ENCODE measurements around the gene TMEM175. TPM values are rescaled to one million over a fixed set of nuclear protein-coding genes. Genes with fewer than 3 reads are reported as not detected.

Gene TMEM175
- total and polyA plus RNA-seq, 2 of the 4 experiments (the other 2 are of a cell fraction) = 7.7 to 41.9 TPM

DNA sequence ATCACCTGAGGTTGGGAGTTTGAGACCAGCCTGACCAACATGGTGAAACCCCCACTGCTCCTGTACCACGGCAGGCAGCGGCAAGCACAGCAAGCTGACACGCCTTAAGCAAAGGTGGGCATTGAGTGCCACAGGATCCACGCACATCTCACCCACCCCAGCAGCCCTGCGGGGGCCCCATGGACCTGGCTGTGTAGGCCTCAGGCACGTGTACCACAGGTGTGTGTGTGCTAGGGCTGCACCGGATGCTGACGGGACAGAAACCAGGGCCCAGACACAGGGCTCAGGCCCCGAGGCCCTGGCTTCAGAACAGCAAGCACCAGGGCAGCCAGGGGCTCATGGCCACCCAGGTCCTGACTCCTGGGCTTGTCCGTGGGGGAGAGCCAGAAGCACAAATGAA lies 46.9 kb upstream of the TMEM175 start:
- no peak overlapping the region for H2BK120ac ChIP-seq (ENCODE audit: low read depth, low read length)
- DNase-seq = no peak
- no TSS peak for BruUV-seq (replicated peaks)
- no peak overlapping the region for H2AK9ac ChIP-seq (replicated peaks; ENCODE audit: low read depth, low read length, poor library complexity)
- ATAC-seq (ENCODE audit: low read depth) = no peak
- H3K9me3 ChIP-seq (ENCODE audit: control insufficient read depth, insufficient read depth, low read length) = no peaks in the 10 kb centered on the region
- H4K20me1 ChIP-seq (ENCODE audit: insufficient read depth, low read length) = peaks cover 11% of the 10 kb centered on the region
- TF ChIP-seq RCOR1 (IDR thresholded peaks at IDR 0.05; ENCODE audit: insufficient replicate concordance, low read length) = no peak
- TF ChIP-seq MXI1 (IDR thresholded peaks at IDR 0.05; ENCODE audit: borderline replicate concordance, low read depth, low read length) = no peak
- no peak for TF ChIP-seq POLR2A (IDR thresholded peaks at IDR 0.05; ENCODE audit: low read depth, low read length)
- TF ChIP-seq, protein P1, sequence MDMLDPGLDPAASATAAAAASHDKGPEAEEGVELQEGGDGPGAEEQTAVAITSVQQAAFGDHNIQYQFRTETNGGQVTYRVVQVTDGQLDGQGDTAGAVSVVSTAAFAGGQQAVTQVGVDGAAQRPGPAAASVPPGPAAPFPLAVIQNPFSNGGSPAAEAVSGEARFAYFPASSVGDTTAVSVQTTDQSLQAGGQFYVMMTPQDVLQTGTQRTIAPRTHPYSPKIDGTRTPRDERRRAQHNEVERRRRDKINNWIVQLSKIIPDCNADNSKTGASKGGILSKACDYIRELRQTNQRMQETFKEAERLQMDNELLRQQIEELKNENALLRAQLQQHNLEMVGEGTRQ (IDR thresholded peaks at IDR 0.05; ENCODE audit: low read depth, low read length) = no peak
- no peak for TF ChIP-seq NFE2L2 (IDR thresholded peaks at IDR 0.05; ENCODE audit: low read depth, low read length)
- no peak for TF ChIP-seq BHLHE40 (IDR thresholded peaks at IDR 0.05; ENCODE audit: low read depth, low read length)
- no peak for TF ChIP-seq MAFK (IDR thresholded peaks at IDR 0.05; ENCODE audit: low read depth, low read length)
- no peak for TF ChIP-seq MAZ (IDR thresholded peaks at IDR 0.05; ENCODE audit: borderline replicate concordance, low read depth, low read length)
- no peak for TF ChIP-seq RFX5 (IDR thresholded peaks at IDR 0.05; ENCODE audit: low read depth, low read length)
- TF ChIP-seq RAD21 (IDR thresholded peaks at IDR 0.05; ENCODE audit: low read length) = no peak
- no peak overlapping the region for H2AFZ ChIP-seq (replicated peaks; ENCODE audit: low read length, poor library complexity)
- peaks cover 74% of the 10 kb centered on the region for H3K36me3 ChIP-seq (ENCODE audit: control insufficient read depth, insufficient read depth, low read length)
- H3K4me3 ChIP-seq (ENCODE audit: insufficient read depth, low read depth, low read length) = no peak overlapping the region
- no peak overlapping the region for H3K23ac ChIP-seq (ENCODE audit: low read depth, low read length)
- dilution Hi-C loops (cut with HindIII; ENCODE audit: low sequenced_read_pairs, unreplicated experiment) = no loop called here
- H3K9me1 ChIP-seq (ENCODE audit: insufficient read depth, low read length) = peaks cover 8% of the 10 kb centered on the region
- H3K18ac ChIP-seq (ENCODE audit: low read depth, low read length) = no peak overlapping the region
- ChIA-PET POLR2A (ENCODE audit: unreplicated experiment) (no interaction called here), CTCF (no interaction called here)
- H4K8ac ChIP-seq (ENCODE audit: low read depth in 2 of 2, low read length in 2 of 2) = no peak overlapping the region
- no peak overlapping the region for H3K27ac ChIP-seq (ENCODE audit: insufficient read depth, low read length)
- no peak overlapping the region for H3K4me2 ChIP-seq (ENCODE audit: low read depth, low read length)
- no peak overlapping the region for H3K9ac ChIP-seq (ENCODE audit: low read depth, low read length)
- intact Hi-C loops (cut with micrococcal nuclease) = no loop called here
- H3K4ac ChIP-seq (ENCODE audit: low read depth, low read length) = no peak overlapping the region
- H2BK5ac ChIP-seq (ENCODE audit: low read depth, low read length, poor library complexity, severe bottlenecking) = no peak overlapping the region
- in situ Hi-C loops (cut with MboI; ENCODE audit: low sequenced_read_pairs) = no loop called here
- no peak overlapping the region for H2AK5ac ChIP-seq (ENCODE audit: low read depth, low read length)
- H4K91ac ChIP-seq (ENCODE audit: insufficient read depth, low read depth, low read length) = no peak overlapping the region
- no peaks in the 10 kb centered on the region for H3K27me3 ChIP-seq (ENCODE audit: control insufficient read depth, insufficient read depth, low read length)
- H2BK15ac ChIP-seq (ENCODE audit: low read depth, low read length) = no peak overlapping the region
- WGBS, 2 experiments (ENCODE audit: extremely low coverage in 2 of 2, insufficient read length in 1 of 2) = 94% methylated on average over 3 of the region's 10 CpGs; no CpG with 5 or more reads in 1 of the 2 experiments
- H3K56ac ChIP-seq (ENCODE audit: extremely low read depth, insufficient read depth, low read length) = no peak overlapping the region
- no peak overlapping the region for H2BK20ac ChIP-seq (ENCODE audit: low read depth, low read length)
- H3K4me1 ChIP-seq (ENCODE audit: control insufficient read depth, insufficient read depth, low read length) = no peaks in the 10 kb centered on the region
- no peak overlapping the region for H3K14ac ChIP-seq (replicated peaks; ENCODE audit: low read depth, low read length)
- peaks cover 0 to 10% of the 10 kb centered on the region in 2 experiments; a peak in 3 of 4 replicates for H3K79me1 ChIP-seq (ENCODE audit: low read depth in 1 of 2, low read length in 2 of 2)
- H4K5ac ChIP-seq (ENCODE audit: low read depth, low read length) = no peak overlapping the region
